Suppressor macrophage treated with lipopolysaccharide for 4 hours (primary cell): Measurements from ENCODE around the gene DKK1.
"Not testable (repeated sequence)": the region's sequence is repeated elsewhere in the genome, so short reads cannot be mapped to it uniquely, and the experiment has no call there.

Experiments used
- DNase-seq: peaks from one replicate; pipeline ENCODE4 v3.0.0-alpha.2; 2020

DKK1 gene

GRCh38 chr10:52318822-52319464 is 4.9 kb downstream of the DKK1 start:
- peak; percentile 1 for DNase-seq

GRCh38 chr10:52319926-52320325 is 5.8 kb downstream of the DKK1 start:
- DNase-seq: no peak

GRCh38 chr10:52322323-52322722 is 8.2 kb downstream of the DKK1 start:
- DNase-seq: no peak

- DNase-seq: no peak
These were observed 8.9 kb downstream of the DKK1 start for GRCh38 chr10:52322936-52323335.

- DNase-seq: no peak
These were observed 12.3 kb downstream of the DKK1 start for GRCh38 chr10:52326382-52326781.

- DNase-seq: no peak
These were observed 17.7 kb downstream of the DKK1 start for GRCh38 chr10:52331638-52332364.

GRCh38 chr10:52332815-52333214 is 18.7 kb downstream of the DKK1 start:
- no peak for DNase-seq

GRCh38 chr10:52334595-52334994 is 20.5 kb downstream of the DKK1 start:
- DNase-seq: no peak

- DNase-seq: no peak
These were observed 21.6 kb downstream of the DKK1 start for GRCh38 chr10:52335665-52336064.

GRCh38 chr10:52337225-52337624 is 23.1 kb downstream of the DKK1 start:
- no peak for DNase-seq

GRCh38 chr10:52343439-52343838 is 29.4 kb downstream of the DKK1 start:
- DNase-seq: no peak

- DNase-seq: no peak
These were observed 32.6 kb downstream of the DKK1 start for GRCh38 chr10:52346394-52347326.

- no peak for DNase-seq
These were observed 33.2 kb downstream of the DKK1 start for GRCh38 chr10:52347327-52347667.

GRCh38 chr10:52348037-52348564 is 34.0 kb downstream of the DKK1 start:
- no peak for DNase-seq

- DNase-seq: no peak
These were observed 37.8 kb downstream of the DKK1 start for GRCh38 chr10:52351914-52352330.

- DNase-seq: no peak
These were observed 39.1 kb downstream of the DKK1 start for GRCh38 chr10:52353205-52353604.

GRCh38 chr10:52353960-52354394 is 39.9 kb downstream of the DKK1 start:
- DNase-seq: no peak

- DNase-seq: no peak
These were observed 43.9 kb downstream of the DKK1 start for GRCh38 chr10:52357971-52358370.

GRCh38 chr10:52359441-52359840 is 45.4 kb downstream of the DKK1 start:
- DNase-seq: no peak

- not testable (repeated sequence) for DNase-seq
These were observed 51.7 kb downstream of the DKK1 start for GRCh38 chr10:52365547-52366432.
